ENCODE results near the gene ARID1B. TPM values are rescaled to one million over a fixed set of nuclear protein-coding genes. Genes with fewer than 3 reads are reported as not detected.

Gene ARID1B
- total RNA-seq, 2 experiments from 2014 or later, result 90.1 to 164 TPM

GRCh38 chr6:156866220-156867015 is 89.2 kb downstream of the ARID1B start:
- no peak overlapping the region for H3K27ac ChIP-seq (ENCODE audit: low read depth, low read length, poor library complexity, severe bottlenecking)
- peak; percentile 50 for TF ChIP-seq CTCF (conservative IDR thresholded peaks at IDR 0.05; ENCODE audit: low read length)
- no peak for TF ChIP-seq EZH2phosphoT487 (IDR thresholded peaks at IDR 0.05; ENCODE audit: borderline replicate concordance, low read depth, low read length)
- ChIA-PET POLR2A (interaction anchor here (0.6 to 1.2 kb wide), 5 partner anchors 9 to 1590 kb away, joined by 3 to 4 read pairs (median 3); no protein-coding TSS in a partner anchor), CTCF (ENCODE audit: unreplicated experiment) (interaction anchor here (0.7 to 1.6 kb wide), 2 partner anchors 13 to 54 kb away, joined by 3 to 5 read pairs; no protein-coding TSS in a partner anchor)
- H3K9me3 ChIP-seq (ENCODE audit: low read length), result no peaks in the 10 kb centered on the region
- peak; percentile 38 for DNase-seq (ENCODE audit: low spot score)
- H3K4me1 ChIP-seq (ENCODE audit: insufficient read depth, low read length, poor library complexity, severe bottlenecking), result peaks cover 19% of the 10 kb centered on the region
- H3K4me2 ChIP-seq (ENCODE audit: low read length), result peak overlapping the region; percentile 44
- H4K20me1 ChIP-seq (ENCODE audit: insufficient read depth, low read length), result peaks cover 40% of the 10 kb centered on the region
- intact Hi-C loops (cut with micrococcal nuclease; ENCODE audit: unreplicated experiment), result no loop called here
- no peak overlapping the region for H2AFZ ChIP-seq (ENCODE audit: low read length)
- no peaks in the 10 kb centered on the region; the same call in 1 of the 2 replicates for H3K36me3 ChIP-seq (ENCODE audit: insufficient read depth, low read length)
- H3K79me2 ChIP-seq (ENCODE audit: insufficient read depth, low read depth, low read length), result peaks cover 97% of the 10 kb centered on the region
- no peaks in the 10 kb centered on the region for H3K9me2 ChIP-seq (ENCODE audit: insufficient read depth, low read length)
- no peak overlapping the region for H3K4me3 ChIP-seq (ENCODE audit: low read depth, low read length, poor library complexity, severe bottlenecking)
- no TSS peak for BruUV-seq (replicated peaks)

- ChIA-PET CTCF (ENCODE audit: unreplicated experiment) (interaction anchor here (1.6 kb wide), 1 partner anchor 12 kb away, joined by 5 read pairs; no protein-coding TSS in a partner anchor), POLR2A (interaction anchor here (0.9 to 1.2 kb wide), 4 partner anchors 9 to 43 kb away, joined by 3 to 4 read pairs (median 3); no protein-coding TSS in a partner anchor)
- H2AFZ ChIP-seq (ENCODE audit: low read length), result no peak overlapping the region
- TF ChIP-seq EZH2phosphoT487 (IDR thresholded peaks at IDR 0.05; ENCODE audit: borderline replicate concordance, low read depth, low read length) (no peak), CTCF (conservative IDR thresholded peaks at IDR 0.05; ENCODE audit: low read length) (no peak)
- H3K9me3 ChIP-seq (ENCODE audit: low read length), result no peaks in the 10 kb centered on the region
- no peak overlapping the region for H3K4me3 ChIP-seq (ENCODE audit: low read depth, low read length, poor library complexity, severe bottlenecking)
- no TSS peak for BruUV-seq (replicated peaks)
- peaks cover 38% of the 10 kb centered on the region for H4K20me1 ChIP-seq (ENCODE audit: insufficient read depth, low read length)
- H3K4me1 ChIP-seq (ENCODE audit: insufficient read depth, low read length, poor library complexity, severe bottlenecking), result peaks cover 19% of the 10 kb centered on the region
- H3K36me3 ChIP-seq (ENCODE audit: insufficient read depth, low read length), result no peaks in the 10 kb centered on the region; the same call in 1 of the 2 replicates
- no peaks in the 10 kb centered on the region for H3K9me2 ChIP-seq (ENCODE audit: insufficient read depth, low read length)
- intact Hi-C loops (cut with micrococcal nuclease; ENCODE audit: unreplicated experiment), result no loop called here
- no peak overlapping the region for H3K27ac ChIP-seq (ENCODE audit: low read depth, low read length, poor library complexity, severe bottlenecking)
- DNase-seq (ENCODE audit: low spot score), result no peak
- peaks cover 97% of the 10 kb centered on the region for H3K79me2 ChIP-seq (ENCODE audit: insufficient read depth, low read depth, low read length)
- no peak overlapping the region for H3K4me2 ChIP-seq (ENCODE audit: low read length)
Measured at GRCh38 chr6:156867121-156867520, 89.9 kb downstream of the ARID1B start.

GRCh38 chr6:156868385-156868784 is 91.2 kb downstream of the ARID1B start:
- DNase-seq (ENCODE audit: low spot score), result no peak
- CTCF ChIA-PET (ENCODE audit: unreplicated experiment), result no interaction called here
- Histone ChIP-seq H3K4me3 (ENCODE audit: low read depth, low read length, poor library complexity, severe bottlenecking) (no peak overlapping the region), H3K27ac (ENCODE audit: low read depth, low read length, poor library complexity, severe bottlenecking) (no peak overlapping the region), H3K79me2 (ENCODE audit: insufficient read depth, low read depth, low read length) (peaks cover 87% of the 10 kb centered on the region), H3K36me3 (ENCODE audit: insufficient read depth, low read length) (peaks cover 5% of the 10 kb centered on the region; the same call in 1 of the 2 replicates), H3K9me3 (ENCODE audit: low read length) (no peaks in the 10 kb centered on the region), H3K4me1 (ENCODE audit: insufficient read depth, low read length, poor library complexity, severe bottlenecking) (peaks cover 19% of the 10 kb centered on the region), H4K20me1 (ENCODE audit: insufficient read depth, low read length) (peaks cover 38% of the 10 kb centered on the region; the same call in 1 of the 2 replicates), H3K4me2 (ENCODE audit: low read length) (no peak overlapping the region), H3K9me2 (ENCODE audit: insufficient read depth, low read length) (no peaks in the 10 kb centered on the region), H2AFZ (ENCODE audit: low read length) (no peak overlapping the region)
- BruUV-seq (replicated peaks), result no TSS peak
- intact Hi-C loops (cut with micrococcal nuclease; ENCODE audit: unreplicated experiment), result no loop called here
- no peak for TF ChIP-seq CTCF (conservative IDR thresholded peaks at IDR 0.05; ENCODE audit: low read length)
- no peak for TF ChIP-seq EZH2phosphoT487 (IDR thresholded peaks at IDR 0.05; ENCODE audit: borderline replicate concordance, low read depth, low read length)
- POLR2A ChIA-PET, result interaction anchor here (0.7 kb wide), 1 partner anchor 12 kb away, joined by 4 read pairs; no protein-coding TSS in a partner anchor

Data from OCI-LY7 (cell line).